Stomach smooth muscle (tissue), 2 donors: ENCODE measurements around the gene PPP2CA.
A peak's percentile ranks its signal among the peaks of the same experiment; 100 is the strongest.

Source experiments
- H3K27ac ChIP-seq: one replicate; pipeline ENCODE4 v1.7.0; 2013; ENCODE audit warnings: mild to moderate bottlenecking, low read length, inconsistent platforms
- H3K27me3 ChIP-seq, 2 donors: one replicate each; pipeline ENCODE4 v1.7.0; 2013; ENCODE audit warnings: low read length in 2 of 2; ENCODE audit not compliant: insufficient read depth in 2 of 2, control insufficient read depth in 1 of 2
- H3K36me3 ChIP-seq, 2 donors: one replicate each; pipeline ENCODE4 v1.7.0; 2013; ENCODE audit warnings: low read length in 2 of 2; ENCODE audit not compliant: control insufficient read depth in 2 of 2, insufficient read depth in 2 of 2
- H3K4me1 ChIP-seq: one replicate; pipeline ENCODE4 v1.7.0; 2013; ENCODE audit warnings: low read length; ENCODE audit not compliant: control insufficient read depth, insufficient read depth
- H3K4me3 ChIP-seq, 2 donors: one replicate each; pipeline ENCODE4 v1.7.0; 2013; ENCODE audit warnings: low read length in 2 of 2
- H3K9ac ChIP-seq, 2 donors: one replicate each; pipeline ENCODE4 v1.7.0; 2013; ENCODE audit warnings: low read length in 2 of 2, mild to moderate bottlenecking in 1 of 2
- H3K9me3 ChIP-seq, 2 donors: one replicate each; pipeline ENCODE4 v1.7.0; 2013; ENCODE audit warnings: low read length in 2 of 2; ENCODE audit not compliant: control insufficient read depth in 2 of 2
- donor health status: healthy.
- donor health status: Pancreatic carcinoma.

The PPP2CA gene

DNA sequence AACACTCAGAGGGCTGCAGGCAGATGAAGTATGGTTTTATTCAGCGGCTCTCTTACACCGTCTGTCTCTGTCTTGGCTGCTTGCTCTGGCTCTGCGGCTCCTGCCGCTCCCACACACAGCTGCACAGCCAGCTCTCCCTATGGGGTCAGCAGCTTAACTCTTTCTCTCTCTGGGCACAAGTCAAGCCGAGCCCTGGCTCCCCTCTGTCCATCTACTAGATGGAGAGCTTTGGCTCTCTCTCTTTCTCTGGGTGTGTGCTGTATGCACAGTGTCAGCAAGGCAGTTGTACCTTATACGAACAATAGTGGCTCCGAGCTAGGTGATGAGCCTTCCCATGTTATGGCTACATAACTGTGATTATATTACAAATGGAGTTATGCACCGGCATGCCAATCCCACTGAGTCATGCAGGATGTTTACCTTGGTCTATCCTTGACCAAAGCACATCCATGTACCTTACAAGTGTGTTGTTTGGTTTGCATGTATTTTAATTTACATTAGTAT, 19.3 kb upstream of the PPP2CA start:
- no peaks in the 10 kb centered on the region for H3K27me3 ChIP-seq
- no peaks in the 10 kb centered on the region for H3K9me3 ChIP-seq
- H3K27ac ChIP-seq = no peak overlapping the region
- peak overlapping the region in 1 of 2 donors; percentile 29 for H3K9ac ChIP-seq
- peaks cover 19% of the 10 kb centered on the region for H3K4me1 ChIP-seq
- H3K36me3 ChIP-seq = no peaks in the 10 kb centered on the region
- peak overlapping the region; percentile 37 to 52 for H3K4me3 ChIP-seq

DNA sequence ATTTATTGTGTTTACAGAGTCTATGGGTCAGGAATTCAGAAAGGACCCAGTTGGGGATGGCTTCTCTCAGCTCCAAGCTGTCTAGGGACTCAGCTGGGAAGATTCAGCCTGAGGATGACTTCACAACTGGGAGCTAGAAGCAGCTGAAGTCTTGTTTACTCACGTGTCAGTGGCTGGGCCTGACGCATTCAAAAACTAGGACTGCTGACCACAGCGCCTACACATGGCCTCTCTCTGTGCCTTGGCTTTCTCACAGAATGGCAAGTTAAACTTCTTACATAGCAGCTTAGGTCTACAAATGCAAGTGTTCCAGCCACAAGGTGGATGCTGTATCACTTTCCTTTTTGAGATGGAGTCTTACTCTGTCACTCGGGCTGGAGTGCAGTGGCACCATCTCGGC, 16.3 kb upstream of the PPP2CA start:
- Histone ChIP-seq H3K27ac (no peak overlapping the region), H3K4me3 (no peak overlapping the region), H3K9ac (no peak overlapping the region), H3K9me3 (no peaks in the 10 kb centered on the region), H3K4me1 (peaks cover 21% of the 10 kb centered on the region), H3K27me3 (no peaks in the 10 kb centered on the region), H3K36me3 (no peaks in the 10 kb centered on the region)

DNA sequence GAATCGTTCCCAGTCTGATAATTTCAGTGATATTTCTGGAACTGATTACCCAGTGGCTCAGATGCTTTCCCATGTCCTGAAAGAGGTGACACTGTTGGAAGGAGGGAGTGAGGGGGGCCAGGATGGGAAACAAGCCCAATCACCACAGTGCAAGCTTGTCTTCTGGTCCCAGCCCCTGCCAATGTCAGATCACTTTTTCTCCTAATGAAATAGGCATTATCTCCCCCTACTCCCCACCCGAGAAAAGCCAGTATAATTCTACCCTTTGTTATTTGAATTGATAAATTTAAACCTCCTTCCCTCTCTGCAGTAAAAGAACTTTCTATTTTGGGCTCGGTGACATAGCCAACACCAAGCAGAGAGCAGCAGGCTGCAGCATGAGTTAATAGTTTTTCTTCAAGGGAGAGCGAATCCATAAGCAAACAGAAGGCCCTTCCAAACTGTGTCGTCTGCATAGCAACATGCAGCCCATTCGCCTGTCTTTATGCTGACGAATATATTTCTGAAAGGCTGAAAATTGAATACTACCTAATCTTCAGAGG, 14.6 kb upstream of the PPP2CA start:
- peak overlapping the region; percentile 74 for H3K27ac ChIP-seq
- no peaks in the 10 kb centered on the region for H3K36me3 ChIP-seq
- peaks cover 19% of the 10 kb centered on the region for H3K4me1 ChIP-seq
- no peaks in the 10 kb centered on the region for H3K9me3 ChIP-seq
- no peaks in the 10 kb centered on the region for H3K27me3 ChIP-seq
- H3K4me3 ChIP-seq = peak overlapping the region; percentile 59 to 67
- peak overlapping the region; percentile 67 to 69 for H3K9ac ChIP-seq

- Histone ChIP-seq H3K9ac (no peak overlapping the region), H3K9me3 (no peaks in the 10 kb centered on the region), H3K27me3 (no peaks in the 10 kb centered on the region), H3K4me3 (no peak overlapping the region), H3K4me1 (peaks cover 12% of the 10 kb centered on the region), H3K36me3 (no peaks in the 10 kb centered on the region), H3K27ac (no peak overlapping the region)
Measured at GRCh38 chr5:134236820-134237219, 10.9 kb upstream of the PPP2CA start.

DNA sequence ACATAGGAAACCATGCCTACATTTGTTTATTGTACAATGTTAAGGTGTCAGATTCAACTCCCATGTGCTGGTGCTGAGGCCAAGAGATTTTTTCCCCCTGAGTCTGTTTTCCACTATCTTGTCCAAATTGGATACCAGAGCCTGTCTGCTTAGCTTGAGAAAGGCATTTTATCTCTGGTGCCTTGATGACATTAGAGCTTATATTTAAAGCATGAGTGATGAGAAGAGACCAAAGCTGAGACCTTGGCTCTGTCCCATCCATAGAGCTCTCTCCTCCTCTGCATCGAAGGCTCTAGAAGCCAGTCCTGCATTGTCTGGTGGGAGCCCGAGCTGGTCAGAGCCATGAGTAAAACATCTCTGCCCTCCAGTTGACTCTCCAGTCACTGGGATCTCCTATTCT, 10.4 kb upstream of the PPP2CA start:
- Histone ChIP-seq H3K36me3 (no peaks in the 10 kb centered on the region), H3K27ac (no peak overlapping the region), H3K27me3 (no peaks in the 10 kb centered on the region), H3K9ac (no peak overlapping the region), H3K4me1 (peaks cover 12% of the 10 kb centered on the region), H3K9me3 (no peaks in the 10 kb centered on the region), H3K4me3 (no peak overlapping the region)

DNA sequence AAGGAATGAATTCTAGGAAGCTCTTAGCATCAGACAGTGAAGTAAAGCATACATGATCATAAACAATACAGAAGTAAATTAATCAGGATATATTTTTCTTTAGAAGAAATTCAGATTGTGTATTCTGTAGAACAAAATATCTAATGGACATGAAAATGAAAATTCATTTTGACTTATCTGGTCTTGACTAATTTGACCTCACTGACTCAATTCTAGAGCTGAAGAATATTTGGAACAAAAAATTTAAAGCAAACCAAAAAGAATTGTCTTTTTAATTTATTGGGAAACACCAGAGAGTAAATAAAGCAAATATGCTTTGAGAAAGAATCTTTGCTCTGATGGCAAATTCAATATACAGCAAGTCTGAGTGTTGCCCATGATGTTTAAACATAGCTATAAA, 2.8 kb upstream of the PPP2CA start:
- no peak overlapping the region for H3K27ac ChIP-seq
- no peak overlapping the region for H3K9ac ChIP-seq
- no peaks in the 10 kb centered on the region for H3K9me3 ChIP-seq
- no peaks in the 10 kb centered on the region for H3K27me3 ChIP-seq
- no peak overlapping the region for H3K4me3 ChIP-seq
- H3K4me1 ChIP-seq = peaks cover 8% of the 10 kb centered on the region
- H3K36me3 ChIP-seq = no peaks in the 10 kb centered on the region

DNA sequence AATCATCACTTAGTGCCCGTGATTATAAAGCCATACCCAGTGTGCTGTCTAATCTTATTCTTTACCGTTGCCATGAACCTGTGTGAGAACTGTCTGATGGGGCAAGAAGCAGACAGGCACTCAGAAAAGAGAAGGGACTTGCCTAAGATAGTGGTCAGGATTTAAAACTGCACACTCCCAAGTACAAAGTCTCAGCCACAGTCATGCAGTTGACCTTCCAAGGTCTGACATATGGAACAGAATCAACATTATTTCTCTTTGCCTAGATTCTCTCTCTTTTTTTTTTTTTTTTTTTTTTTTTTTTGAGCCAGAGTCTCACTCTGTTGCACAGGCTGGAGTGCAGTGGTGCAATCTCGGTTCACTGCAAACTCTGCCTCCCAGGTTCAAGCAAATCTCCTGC, 1.9 kb upstream of the PPP2CA start:
- H3K9ac ChIP-seq = no peak overlapping the region

DNA sequence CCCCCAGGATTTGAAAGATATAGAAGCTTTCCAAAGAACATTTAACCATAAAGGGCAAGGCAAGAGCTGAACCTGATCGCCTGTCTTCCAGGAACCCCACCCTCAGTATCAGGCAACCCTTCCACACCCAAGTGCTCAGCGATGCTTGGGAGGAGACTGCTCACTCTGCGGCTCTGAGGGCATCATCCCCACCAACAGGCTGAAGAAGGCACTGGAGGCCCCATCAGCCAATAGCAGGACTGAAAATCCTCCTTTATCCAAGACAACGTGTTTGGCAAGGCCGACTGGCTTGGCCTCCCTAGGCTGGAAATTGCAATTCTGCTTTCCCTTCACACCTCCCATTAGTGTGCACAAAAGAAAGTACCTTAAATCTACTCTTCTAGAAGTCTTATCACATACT, 1.4 kb upstream of the PPP2CA start:
- Histone ChIP-seq H3K27me3 (no peaks in the 10 kb centered on the region), H3K36me3 (no peaks in the 10 kb centered on the region), H3K9me3 (no peaks in the 10 kb centered on the region), H3K4me1 (peaks cover 8% of the 10 kb centered on the region), H3K9ac (peak overlapping the region; percentile 97 to 98), H3K27ac (peak overlapping the region; percentile 99), H3K4me3 (peak overlapping the region; percentile 93)

More for the DNA sequence above, 1.9 kb upstream of the PPP2CA start:
- Histone ChIP-seq H3K4me3 (no peak overlapping the region), H3K27me3 (no peaks in the 10 kb centered on the region), H3K27ac (no peak overlapping the region), H3K9me3 (no peaks in the 10 kb centered on the region), H3K4me1 (peaks cover 8% of the 10 kb centered on the region), H3K36me3 (no peaks in the 10 kb centered on the region)

DNA sequence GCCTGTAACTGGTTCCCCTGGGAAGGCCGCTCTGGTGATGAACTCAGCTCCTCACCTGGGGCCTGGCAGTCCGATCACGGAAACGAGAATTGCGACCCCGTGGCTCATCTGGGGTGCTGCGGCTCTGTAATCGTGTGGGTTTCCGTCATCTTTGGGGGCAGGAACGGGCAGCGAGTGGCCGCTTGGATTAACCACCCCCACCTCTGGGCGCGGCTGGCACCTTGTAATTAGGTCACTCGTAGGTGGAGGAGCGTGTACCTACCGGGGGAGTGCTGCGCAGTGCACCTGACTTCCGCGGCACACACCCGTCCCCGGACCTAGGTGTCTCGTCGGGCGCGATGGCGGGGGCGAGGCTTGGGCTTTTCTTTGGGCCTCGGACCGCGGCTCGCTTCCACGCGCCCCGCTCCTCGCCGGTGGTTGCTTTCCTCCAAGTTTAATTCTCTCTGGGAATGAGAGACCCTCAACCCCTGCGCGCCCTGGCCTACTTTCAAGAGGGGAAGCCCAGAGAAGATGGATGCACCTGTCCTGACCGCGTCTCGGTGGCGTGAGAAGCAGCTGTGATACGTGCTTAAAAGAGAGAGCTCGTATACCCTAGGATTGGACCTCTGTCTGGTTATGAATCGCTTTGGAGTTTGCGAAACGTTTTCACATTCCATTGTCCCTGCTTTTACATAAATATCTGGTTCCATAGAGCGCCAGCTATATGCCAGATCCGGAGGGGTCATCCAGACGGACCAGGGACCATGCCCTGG, 744 bp upstream of the PPP2CA start:
- peak overlapping the region; percentile 93 for H3K4me3 ChIP-seq
- no peaks in the 10 kb centered on the region for H3K9me3 ChIP-seq
- H3K27me3 ChIP-seq = no peaks in the 10 kb centered on the region
- no peaks in the 10 kb centered on the region for H3K36me3 ChIP-seq
- H3K9ac ChIP-seq = peak overlapping the region; percentile 97 to 98
- peaks cover 8% of the 10 kb centered on the region for H3K4me1 ChIP-seq
- H3K27ac ChIP-seq = peak overlapping the region; percentile 99

DNA sequence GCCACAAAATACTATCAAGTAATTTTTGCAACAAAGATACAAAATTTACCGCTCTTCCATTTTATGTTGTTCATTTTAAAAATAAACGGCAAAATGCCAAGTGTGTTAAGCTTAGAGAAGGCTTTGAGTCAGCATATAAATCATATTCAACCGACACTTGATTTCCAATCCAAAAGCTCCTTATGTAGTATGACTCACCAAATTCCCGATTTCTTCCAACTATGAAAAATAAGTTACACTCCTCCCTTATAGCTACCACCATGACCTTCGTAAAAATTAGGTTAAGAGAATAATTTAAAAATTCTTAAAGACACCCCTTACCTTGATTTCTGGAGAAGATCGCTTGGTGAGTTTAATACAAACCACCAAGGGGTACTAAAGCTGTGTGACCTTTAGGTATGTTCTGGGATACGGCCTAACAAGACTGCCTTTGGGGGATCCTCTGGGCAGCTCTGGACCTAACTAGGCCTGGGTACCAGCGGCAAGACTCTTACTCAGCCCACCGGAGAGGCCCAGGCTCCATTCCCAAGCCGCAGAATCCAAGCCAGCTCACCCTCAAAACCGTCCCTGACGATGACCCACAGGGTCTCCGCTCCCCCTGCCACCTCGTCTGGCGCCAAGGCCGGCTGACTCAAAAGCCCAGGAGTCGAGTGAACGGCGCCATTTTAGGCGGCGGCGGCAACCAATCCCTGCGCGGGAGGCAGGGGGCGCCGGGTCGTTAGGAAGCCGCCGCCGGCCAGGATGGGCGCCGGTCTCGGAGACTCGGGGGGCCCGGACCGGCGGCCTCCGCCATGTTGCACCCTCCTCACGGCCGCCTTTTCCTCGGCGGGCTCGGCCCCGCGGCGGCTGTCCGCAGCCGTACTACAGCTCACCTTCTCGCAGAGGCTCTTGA, 739 bp downstream of the PPP2CA start:
- peaks cover 12% of the 10 kb centered on the region for H3K4me1 ChIP-seq
- H3K27ac ChIP-seq = peak overlapping the region; percentile 99
- no peaks in the 10 kb centered on the region for H3K27me3 ChIP-seq
- no peaks in the 10 kb centered on the region for H3K36me3 ChIP-seq
- H3K9me3 ChIP-seq = no peaks in the 10 kb centered on the region
- H3K9ac ChIP-seq = peak overlapping the region; percentile 97 to 98
- H3K4me3 ChIP-seq = peak overlapping the region; percentile 85 to 93
